ENCODE results near the gene PRPF6. TPM values are rescaled to one million over a fixed set of nuclear protein-coding genes. Genes with fewer than 3 reads are reported as not detected.

Gene PRPF6
- total RNA-seq, 1 experiment from 2014 or later: 103 TPM

- peaks cover 48% of the 10 kb centered on the region for H3F3A ChIP-seq (ENCODE audit: insufficient read depth, low read depth)
- peaks cover 68% of the 10 kb centered on the region for H4K20me1 ChIP-seq (ENCODE audit: insufficient read depth)
- H3K9me3 ChIP-seq (ENCODE audit: insufficient read depth, low read depth): no peaks in the 10 kb centered on the region
- ChIA-PET POLR2A (ENCODE audit: unreplicated experiment) (no interaction called here), CTCF (interaction anchor here (0.5 kb wide), 1 partner anchor 33 kb away, joined by 5 read pairs; no protein-coding TSS in a partner anchor)
- BruUV-seq (replicated peaks): no TSS peak
- H2AFZ ChIP-seq: no peak overlapping the region
- H3K27me3 ChIP-seq (ENCODE audit: insufficient read depth, low read depth): no peaks in the 10 kb centered on the region
- no peaks in the 10 kb centered on the region for H3K9me2 ChIP-seq (ENCODE audit: insufficient read depth)
- H3K4me1 ChIP-seq (replicated peaks; ENCODE audit: insufficient read depth): no peaks in the 10 kb centered on the region
- TF ChIP-seq EZH2 (IDR thresholded peaks at IDR 0.05; ENCODE audit: low read depth): no peak
- TF ChIP-seq, protein P1, sequence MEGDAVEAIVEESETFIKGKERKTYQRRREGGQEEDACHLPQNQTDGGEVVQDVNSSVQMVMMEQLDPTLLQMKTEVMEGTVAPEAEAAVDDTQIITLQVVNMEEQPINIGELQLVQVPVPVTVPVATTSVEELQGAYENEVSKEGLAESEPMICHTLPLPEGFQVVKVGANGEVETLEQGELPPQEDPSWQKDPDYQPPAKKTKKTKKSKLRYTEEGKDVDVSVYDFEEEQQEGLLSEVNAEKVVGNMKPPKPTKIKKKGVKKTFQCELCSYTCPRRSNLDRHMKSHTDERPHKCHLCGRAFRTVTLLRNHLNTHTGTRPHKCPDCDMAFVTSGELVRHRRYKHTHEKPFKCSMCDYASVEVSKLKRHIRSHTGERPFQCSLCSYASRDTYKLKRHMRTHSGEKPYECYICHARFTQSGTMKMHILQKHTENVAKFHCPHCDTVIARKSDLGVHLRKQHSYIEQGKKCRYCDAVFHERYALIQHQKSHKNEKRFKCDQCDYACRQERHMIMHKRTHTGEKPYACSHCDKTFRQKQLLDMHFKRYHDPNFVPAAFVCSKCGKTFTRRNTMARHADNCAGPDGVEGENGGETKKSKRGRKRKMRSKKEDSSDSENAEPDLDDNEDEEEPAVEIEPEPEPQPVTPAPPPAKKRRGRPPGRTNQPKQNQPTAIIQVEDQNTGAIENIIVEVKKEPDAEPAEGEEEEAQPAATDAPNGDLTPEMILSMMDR (conservative IDR thresholded peaks at IDR 0.05): no peak
- no peak overlapping the region for H3K27ac ChIP-seq
- H3K79me2 ChIP-seq (ENCODE audit: low read depth): peaks cover under 1% of the 10 kb centered on the region; the same call in 1 of the 2 replicates
- H3K36me3 ChIP-seq (ENCODE audit: low read depth): peaks cover 17% of the 10 kb centered on the region
- intact Hi-C loops (cut with micrococcal nuclease; ENCODE audit: unreplicated experiment): no loop called here
- no peak for DNase-seq
- no peak overlapping the region for H3K4me3 ChIP-seq
- no peak overlapping the region for H3K4me2 ChIP-seq
These were observed 40.3 kb upstream of the PRPF6 start for GRCh38 chr20:63940472-63941266.

GRCh38 chr20:63941282-63942081 is 39.5 kb upstream of the PRPF6 start:
- Histone ChIP-seq H2AFZ (no peak overlapping the region), H4K20me1 (ENCODE audit: insufficient read depth) (peaks cover 68% of the 10 kb centered on the region), H3K36me3 (ENCODE audit: low read depth) (peaks cover 17% of the 10 kb centered on the region), H3K79me2 (ENCODE audit: low read depth) (peaks cover 9% of the 10 kb centered on the region), H3F3A (ENCODE audit: insufficient read depth, low read depth) (peaks cover 42% of the 10 kb centered on the region), H3K9me2 (ENCODE audit: insufficient read depth) (no peaks in the 10 kb centered on the region), H3K27ac (peak overlapping the region; percentile 26; the same call in 1 of the 2 replicates), H3K4me1 (replicated peaks; ENCODE audit: insufficient read depth) (no peaks in the 10 kb centered on the region), H3K9me3 (ENCODE audit: insufficient read depth, low read depth) (no peaks in the 10 kb centered on the region), H3K4me2 (no peak overlapping the region), H3K4me3 (no peak overlapping the region), H3K27me3 (ENCODE audit: insufficient read depth, low read depth) (no peaks in the 10 kb centered on the region)
- intact Hi-C loops (cut with micrococcal nuclease; ENCODE audit: unreplicated experiment): no loop called here
- BruUV-seq (replicated peaks): no TSS peak
- ChIA-PET POLR2A (ENCODE audit: unreplicated experiment) (no interaction called here), CTCF (no interaction called here)
- no peak for DNase-seq
- TF ChIP-seq, protein P1 (conservative IDR thresholded peaks at IDR 0.05): no peak
- TF ChIP-seq EZH2 (IDR thresholded peaks at IDR 0.05; ENCODE audit: low read depth): no peak

DNA sequence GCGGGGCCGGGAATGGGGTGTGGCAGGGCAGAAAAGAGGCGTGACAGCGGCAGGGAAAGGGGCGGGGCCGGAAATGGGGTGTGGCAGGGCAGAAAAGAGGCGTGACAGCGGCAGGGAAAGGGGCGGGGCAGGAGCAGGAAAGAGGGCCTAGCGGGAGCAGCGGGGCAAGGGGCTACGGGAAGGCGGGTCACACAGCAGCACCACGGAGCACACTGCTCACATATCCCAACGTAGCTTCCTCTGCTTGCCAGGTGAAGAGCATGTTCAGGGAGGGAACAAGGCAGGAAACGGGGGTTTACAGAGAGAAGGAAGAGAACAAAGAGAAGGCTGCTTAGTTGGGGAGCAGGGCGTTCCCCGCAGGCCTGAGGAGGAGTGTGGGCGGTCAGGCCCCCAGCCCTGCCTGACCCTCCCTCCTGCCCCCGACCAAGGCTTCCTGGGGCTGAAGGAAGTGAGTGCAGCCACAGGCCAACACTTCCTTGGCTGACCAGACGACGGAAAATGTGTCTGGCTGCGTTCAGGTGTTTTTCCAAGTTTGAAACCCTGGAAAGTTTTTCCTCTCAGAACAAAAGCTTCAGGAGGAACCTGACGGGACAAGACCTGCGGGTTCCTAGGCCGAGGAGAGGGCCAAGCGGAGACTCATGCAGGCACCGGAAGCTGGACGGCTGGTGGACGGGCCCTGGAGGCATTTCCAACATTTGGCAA is 38.5 kb upstream of the PRPF6 start:
- no peak overlapping the region for H3K4me3 ChIP-seq
- no peak for DNase-seq
- ChIA-PET CTCF (no interaction called here), POLR2A (ENCODE audit: unreplicated experiment) (interaction anchor here (0.6 kb wide), 1 partner anchor 209 kb away, joined by 8 read pairs; no protein-coding TSS in a partner anchor)
- intact Hi-C loops (cut with micrococcal nuclease; ENCODE audit: unreplicated experiment): no loop called here
- H3K4me2 ChIP-seq: no peak overlapping the region
- H4K20me1 ChIP-seq (ENCODE audit: insufficient read depth): peaks cover 70% of the 10 kb centered on the region
- H3K36me3 ChIP-seq (ENCODE audit: low read depth): peaks cover 17% of the 10 kb centered on the region
- H3K79me2 ChIP-seq (ENCODE audit: low read depth): peaks cover 17% of the 10 kb centered on the region
- TF ChIP-seq, protein P1 (conservative IDR thresholded peaks at IDR 0.05): no peak
- no peak for TF ChIP-seq EZH2 (IDR thresholded peaks at IDR 0.05; ENCODE audit: low read depth)
- H3K9me2 ChIP-seq (ENCODE audit: insufficient read depth): no peaks in the 10 kb centered on the region
- H3K27me3 ChIP-seq (ENCODE audit: insufficient read depth, low read depth): no peaks in the 10 kb centered on the region
- H3F3A ChIP-seq (ENCODE audit: insufficient read depth, low read depth): peaks cover 38% of the 10 kb centered on the region
- BruUV-seq (replicated peaks): no TSS peak
- no peaks in the 10 kb centered on the region for H3K9me3 ChIP-seq (ENCODE audit: insufficient read depth, low read depth)
- H3K4me1 ChIP-seq (replicated peaks; ENCODE audit: insufficient read depth): no peaks in the 10 kb centered on the region
- peak overlapping the region; percentile 16; the same call in 1 of the 2 replicates for H3K27ac ChIP-seq
- no peak overlapping the region for H2AFZ ChIP-seq

Data from PC-9 (cell line).